Breast epithelium (tissue), 3 donors: ENCODE measurements around the gene AOPEP.

Source experiments
- CTCF ChIP-seq, 3 donors: fragments of 450-650 bp; IDR thresholded peaks; one replicate each; pipeline ENCODE4 v1.5.1; 2016 to 2017; ENCODE audit warnings: antibody characterized with exemption in 3 of 3, mild to moderate bottlenecking in 3 of 3, moderate library complexity in 3 of 3
- POLR2A ChIP-seq: fragments of 450-650 bp; IDR thresholded peaks from one replicate; pipeline ENCODE4 v1.6.1; 2016; ENCODE audit warnings: antibody characterized with exemption, mild to moderate bottlenecking, moderate library complexity
- POLR2AphosphoS5 ChIP-seq, 3 donors: sonication (generic); formaldehyde crosslinking; IDR thresholded peaks; one replicate each; pipeline ENCODE4 v1.6.1; 2017; ENCODE audit warnings: antibody characterized with exemption in 3 of 3

- no peak for TF ChIP-seq CTCF (IDR thresholded peaks at IDR 0.05)
- TF ChIP-seq POLR2AphosphoS5 (IDR thresholded peaks at IDR 0.05) = no peak
- no peak for TF ChIP-seq POLR2A
Observed at GRCh38 chr9:94783928-94784327, 57.4 kb downstream of the AOPEP start.
